Activated CD8-positive, alpha-beta T cell treated with anti-CD3 and anti-CD28 coated beads for 36 hours (primary cell): ENCODE measurements around the gene MAP4K2. TPM values are rescaled to one million over a fixed set of nuclear protein-coding genes. Genes with fewer than 3 reads are reported as not detected.
A peak's percentile ranks its signal among the peaks of the same experiment; 100 is the strongest.

Experiments used
- ATAC-seq: fragments of 200-7000 bp; cut with Tn5 transposase; one replicate; pipeline ENCODE4 v1.10.0; 2021; ENCODE audit warnings: mild to moderate bottlenecking, moderate library complexity
- CTCF ChIA-PET: fragments of 350-600 bp; sonication (Branson Sonifier 250); formaldehyde crosslinking; loops from one replicate; lab custom pipeline; 2021; ENCODE audit warnings: antibody characterized with exemption; lab: Charles Lee
- POLR2A ChIA-PET: fragments of 350-600 bp; sonication (Branson Sonifier 250); formaldehyde crosslinking; loops from one replicate; lab custom pipeline; 2021; ENCODE audit warnings: antibody characterized with exemption; lab: Charles Lee
- DNase-seq: peaks from one replicate; pipeline ENCODE4 v3.0.0-alpha.2; 2020
- H3K27ac Mint-ChIP-seq: one replicate; pipeline ENCODE4 v1.8.0; 2021; ENCODE audit warnings: mild to moderate bottlenecking, mixed read lengths
- H3K27me3 Mint-ChIP-seq: one replicate; pipeline ENCODE4 v1.8.0; 2021; ENCODE audit warnings: mixed read lengths
- H3K36me3 Mint-ChIP-seq: one replicate; pipeline ENCODE4 v1.8.0; 2021; ENCODE audit warnings: low read depth, mixed read lengths
- H3K4me1 Mint-ChIP-seq: one replicate; pipeline ENCODE4 v1.8.0; 2021; ENCODE audit warnings: low read depth, mixed read lengths
- H3K4me3 Mint-ChIP-seq: one replicate; pipeline ENCODE4 v1.8.0; 2021; ENCODE audit warnings: mild to moderate bottlenecking, moderate library complexity, mixed read lengths
- H3K9me3 Mint-ChIP-seq: one replicate; pipeline ENCODE4 v1.8.0; 2021; ENCODE audit warnings: mixed read lengths
- intact Hi-C: fragments of 100-400 bp; cut with micrococcal nuclease; formaldehyde crosslinking; loops from one replicate; pipeline ENCODE4 v1.10.0; 2022
- total RNA-seq, 2 experiments: library from RNA; stranded (reverse); gene quantifications; one replicate each; pipeline ENCODE4 v1.2.3, GENCODE V29; 2021
- TF ChIP-seq, protein P1 (sequence below): fragments of 200-600 bp; IDR thresholded peaks from one replicate; pipeline ENCODE4 v1.8.0; 2022; ENCODE audit warnings: antibody characterized with exemption, mild to moderate bottlenecking

The MAP4K2 gene
- total RNA-seq, 2 experiments from 2014 or later = 56.4 to 58.0 TPM

DNA sequence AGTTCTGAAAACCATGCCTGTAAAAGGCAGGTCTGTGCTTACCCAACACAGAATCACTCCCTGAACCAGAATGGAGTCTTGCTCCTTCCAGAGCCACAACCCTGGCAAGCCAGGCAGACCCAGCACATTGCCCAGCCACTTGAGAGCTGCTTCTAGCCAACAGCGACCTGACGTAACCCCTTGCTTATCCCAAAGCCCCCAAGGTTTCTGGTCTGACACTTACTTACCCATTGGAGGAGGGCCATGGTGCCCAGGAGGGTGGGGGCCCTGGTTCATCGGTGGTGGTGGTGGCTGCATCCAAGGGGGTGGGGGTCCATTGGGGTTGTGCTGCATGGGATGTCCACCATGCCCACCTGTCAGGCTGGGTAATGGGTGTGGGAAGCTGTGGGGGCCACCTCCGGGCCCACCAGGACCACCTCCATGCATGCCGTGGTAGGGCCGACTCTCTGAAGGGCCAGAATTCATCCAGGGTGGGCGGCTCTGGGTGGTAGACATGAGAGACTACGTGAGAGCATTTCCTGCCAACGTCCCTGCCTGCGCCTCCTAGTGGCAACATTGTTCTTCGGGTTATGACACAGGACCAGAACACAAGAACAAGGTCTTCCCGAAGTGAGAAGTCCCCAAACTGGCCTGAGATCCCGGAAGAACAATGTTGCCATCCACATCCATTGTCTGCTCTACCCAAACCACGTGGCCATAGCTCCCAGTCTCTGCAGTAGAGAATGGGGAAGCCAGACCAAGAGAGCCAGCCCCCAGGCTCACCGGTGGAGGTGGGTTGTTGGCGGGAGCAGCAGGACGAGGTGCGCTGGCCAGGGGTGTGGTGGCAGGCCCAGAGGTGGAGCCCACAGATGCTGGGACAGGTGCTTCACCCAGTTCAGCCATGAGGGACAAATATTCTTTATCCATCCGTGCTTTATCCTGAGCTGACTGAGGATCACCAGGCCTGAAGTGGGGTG lies 35.4 kb downstream of the MAP4K2 start:
- H3K4me1 Mint-ChIP-seq = peaks cover 91% of the 10 kb centered on the region
- H3K36me3 Mint-ChIP-seq = peaks cover 89% of the 10 kb centered on the region
- DNase-seq = peak; percentile 95
- intact Hi-C loops = no loop called here
- peak overlapping the region; percentile 86 for H3K27ac Mint-ChIP-seq
- TF ChIP-seq, protein P1, sequence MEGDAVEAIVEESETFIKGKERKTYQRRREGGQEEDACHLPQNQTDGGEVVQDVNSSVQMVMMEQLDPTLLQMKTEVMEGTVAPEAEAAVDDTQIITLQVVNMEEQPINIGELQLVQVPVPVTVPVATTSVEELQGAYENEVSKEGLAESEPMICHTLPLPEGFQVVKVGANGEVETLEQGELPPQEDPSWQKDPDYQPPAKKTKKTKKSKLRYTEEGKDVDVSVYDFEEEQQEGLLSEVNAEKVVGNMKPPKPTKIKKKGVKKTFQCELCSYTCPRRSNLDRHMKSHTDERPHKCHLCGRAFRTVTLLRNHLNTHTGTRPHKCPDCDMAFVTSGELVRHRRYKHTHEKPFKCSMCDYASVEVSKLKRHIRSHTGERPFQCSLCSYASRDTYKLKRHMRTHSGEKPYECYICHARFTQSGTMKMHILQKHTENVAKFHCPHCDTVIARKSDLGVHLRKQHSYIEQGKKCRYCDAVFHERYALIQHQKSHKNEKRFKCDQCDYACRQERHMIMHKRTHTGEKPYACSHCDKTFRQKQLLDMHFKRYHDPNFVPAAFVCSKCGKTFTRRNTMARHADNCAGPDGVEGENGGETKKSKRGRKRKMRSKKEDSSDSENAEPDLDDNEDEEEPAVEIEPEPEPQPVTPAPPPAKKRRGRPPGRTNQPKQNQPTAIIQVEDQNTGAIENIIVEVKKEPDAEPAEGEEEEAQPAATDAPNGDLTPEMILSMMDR = peak; percentile 94
- POLR2A ChIA-PET = interaction anchor here (0.6 to 24.1 kb wide), 6 partner anchors 5 to 86 kb away, joined by 3 to 331 read pairs (median 156); partner anchors contain the start of genes PYGM, RASGRP2 and SF1
- H3K4me3 Mint-ChIP-seq = no peak overlapping the region
- CTCF ChIA-PET = interaction anchor here (0.5 to 2.6 kb wide), 12 partner anchors 8 to 198 kb away, joined by 3 to 18 read pairs (median 4); partner anchors contain the start of genes PYGM and RASGRP2
- H3K9me3 Mint-ChIP-seq = no peaks in the 10 kb centered on the region
- no peaks in the 10 kb centered on the region for H3K27me3 Mint-ChIP-seq
- ATAC-seq = peak; percentile 48

DNA sequence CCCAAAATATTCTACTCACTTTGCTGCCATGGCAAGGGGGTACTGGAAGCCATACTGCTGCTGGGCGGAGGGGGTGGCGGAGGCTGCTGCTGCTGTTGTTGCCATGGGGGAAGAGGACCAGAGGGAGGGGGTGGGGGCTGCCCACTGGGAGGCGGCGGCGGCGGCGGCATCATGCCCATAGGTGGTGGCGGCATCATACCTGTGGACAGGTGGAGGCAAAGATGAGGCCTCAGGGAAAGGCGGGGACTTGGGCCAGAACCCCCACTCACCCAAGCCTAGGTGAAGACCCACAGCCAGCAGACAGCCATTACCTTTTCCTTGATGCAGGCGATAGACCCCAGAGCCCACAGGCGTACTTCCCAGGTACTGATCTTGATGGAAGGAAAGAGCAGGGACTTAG lies 36.1 kb downstream of the MAP4K2 start:
- TF ChIP-seq, protein P1 = no peak
- H3K36me3 Mint-ChIP-seq = peaks cover 88% of the 10 kb centered on the region
- DNase-seq (no peak), ATAC-seq (no peak)
- peaks cover 91% of the 10 kb centered on the region for H3K4me1 Mint-ChIP-seq
- H3K4me3 Mint-ChIP-seq = no peak overlapping the region
- H3K9me3 Mint-ChIP-seq = no peaks in the 10 kb centered on the region
- no peaks in the 10 kb centered on the region for H3K27me3 Mint-ChIP-seq
- CTCF ChIA-PET = interaction anchor here (1.6 to 5.0 kb wide), 6 partner anchors 9 to 34 kb away, joined by 4 to 45 read pairs (median 17); partner anchors contain the start of gene RASGRP2
- POLR2A ChIA-PET = interaction anchor here (0.6 to 24.1 kb wide), 5 partner anchors 4 to 95 kb away, joined by 3 to 331 read pairs (median 308); partner anchors contain the start of genes PYGM, RASGRP2 and SF1
- peak overlapping the region; percentile 86 for H3K27ac Mint-ChIP-seq
- intact Hi-C loops = no loop called here

DNA sequence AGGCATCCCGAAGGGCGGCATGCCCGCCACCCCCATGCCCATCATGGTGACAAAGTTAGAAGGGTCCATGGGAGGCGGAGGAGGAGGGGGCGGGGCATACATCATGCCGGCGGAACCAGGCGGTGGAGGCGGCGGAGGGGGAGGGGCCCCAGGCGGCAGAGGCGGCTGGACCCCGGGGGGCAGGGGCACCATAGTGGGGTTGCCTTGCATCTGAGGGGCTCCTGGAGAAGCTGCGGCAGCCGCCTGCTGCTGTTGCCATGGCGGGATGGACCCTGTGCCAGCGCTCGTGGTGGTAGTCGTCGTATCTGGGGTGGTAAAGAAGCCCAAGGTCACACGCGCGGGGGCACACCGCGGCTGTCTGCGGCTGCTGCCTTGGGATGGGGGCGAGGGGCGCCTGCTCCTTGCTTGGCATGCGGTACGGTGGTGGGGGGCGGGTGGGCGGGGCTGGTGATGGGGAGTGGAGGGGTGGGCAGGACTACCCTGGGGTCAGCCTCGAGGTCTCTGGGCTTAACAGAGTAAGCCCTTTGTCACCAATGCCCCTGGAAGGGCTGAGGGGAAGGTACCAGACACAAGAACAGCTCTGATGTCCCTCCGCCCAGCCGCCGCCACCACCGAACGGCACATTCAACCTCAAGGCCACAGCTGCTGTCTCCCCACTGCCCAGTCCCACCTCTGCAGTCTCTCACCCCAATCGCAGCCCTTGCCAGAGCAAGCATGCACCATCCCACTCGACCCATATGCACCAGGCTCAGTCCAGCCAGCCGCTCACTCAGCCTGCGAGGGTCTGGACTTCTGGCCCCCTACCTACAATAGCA lies 37.0 kb downstream of the MAP4K2 start:
- intact Hi-C loops = no loop called here
- H3K9me3 Mint-ChIP-seq = no peaks in the 10 kb centered on the region
- ATAC-seq (no peak), DNase-seq (no peak)
- peak overlapping the region; percentile 22 for H3K4me3 Mint-ChIP-seq
- TF ChIP-seq, protein P1 = no peak
- peak overlapping the region; percentile 78 for H3K27ac Mint-ChIP-seq
- no peaks in the 10 kb centered on the region for H3K27me3 Mint-ChIP-seq
- ChIA-PET POLR2A (interaction anchor here (0.6 to 24.1 kb wide), 5 partner anchors 4 to 96 kb away, joined by 3 to 331 read pairs (median 308); partner anchors contain the start of genes PYGM, RASGRP2 and SF1), CTCF (interaction anchor here (5.0 kb wide), 2 partner anchors 9 to 21 kb away, joined by 35 to 45 read pairs; partner anchors contain the start of gene RASGRP2)
- peaks cover 91% of the 10 kb centered on the region for H3K4me1 Mint-ChIP-seq
- peaks cover 80% of the 10 kb centered on the region for H3K36me3 Mint-ChIP-seq

DNA sequence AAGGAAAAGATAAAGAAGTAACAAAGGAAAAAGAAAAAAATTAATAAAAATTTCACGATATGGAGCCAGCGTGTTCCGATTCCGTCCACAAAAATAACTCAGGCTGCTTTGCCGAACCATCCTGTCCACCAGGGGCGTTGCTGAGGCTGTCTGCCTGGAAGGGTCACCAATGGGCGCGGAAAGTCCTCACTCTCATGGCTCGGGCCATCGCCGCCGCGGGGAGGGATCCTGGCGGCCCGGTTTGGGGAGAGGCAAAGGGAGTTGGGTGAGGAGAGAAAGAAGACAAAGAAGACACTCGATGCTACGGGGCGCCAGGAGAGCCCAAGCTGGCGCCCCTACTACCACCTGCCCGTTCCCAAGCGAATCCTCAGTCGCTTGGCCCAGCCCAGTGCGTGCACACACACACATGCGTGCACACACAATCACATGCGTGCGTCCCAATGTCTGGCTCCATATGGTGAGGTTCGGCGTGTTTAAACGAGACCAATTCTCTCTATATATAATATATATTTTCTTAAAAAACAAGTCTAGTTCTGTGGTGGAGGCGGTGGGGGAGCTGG lies 37.6 kb downstream of the MAP4K2 start:
- peaks cover 91% of the 10 kb centered on the region for H3K4me1 Mint-ChIP-seq
- intact Hi-C loops = no loop called here

More for the DNA sequence above, 37.6 kb downstream of the MAP4K2 start:
- Mint-ChIP-seq H3K27ac (peak overlapping the region; percentile 80), H3K4me3 (no peak overlapping the region), H3K27me3 (no peaks in the 10 kb centered on the region), H3K9me3 (no peaks in the 10 kb centered on the region), H3K36me3 (peaks cover 73% of the 10 kb centered on the region)
- ChIA-PET CTCF (interaction anchor here (5.0 kb wide), 2 partner anchors 10 to 20 kb away, joined by 35 to 45 read pairs; partner anchors contain the start of gene RASGRP2), POLR2A (interaction anchor here (1.1 to 24.1 kb wide), 3 partner anchors 8 to 97 kb away, joined by 3 to 331 read pairs (median 308); partner anchors contain the start of genes RASGRP2 and SF1)
- ATAC-seq (no peak), DNase-seq (no peak)
- TF ChIP-seq, protein P1 = peak; percentile 23
